ENCODE measurements around the gene PTPRD. TPM values are rescaled to one million over a fixed set of nuclear protein-coding genes. Genes with fewer than 3 reads are reported as not detected.

Gene PTPRD
- total and polyA plus RNA-seq, 2 of the 4 experiments (the other 2 are of a cell fraction): 0.07 to 0.18 TPM

- Histone ChIP-seq H2BK15ac (ENCODE audit: low read depth, low read length) (no peak overlapping the region), H2BK5ac (ENCODE audit: low read depth, low read length, poor library complexity, severe bottlenecking) (no peak overlapping the region), H3K4me2 (ENCODE audit: low read depth, low read length) (no peak overlapping the region), H3K27me3 (ENCODE audit: control insufficient read depth, insufficient read depth, low read length) (peaks cover 6% of the 10 kb centered on the region; the same call in 1 of the 2 replicates), H4K8ac (ENCODE audit: low read depth in 2 of 2, low read length in 2 of 2) (no peak overlapping the region), H3K79me1 (ENCODE audit: low read depth in 1 of 2, low read length in 2 of 2) (no peaks in the 10 kb centered on the region), H3K18ac (ENCODE audit: low read depth, low read length) (no peak overlapping the region), H2AK9ac (replicated peaks; ENCODE audit: low read depth, low read length, poor library complexity) (no peak overlapping the region), H3K4me1 (ENCODE audit: control insufficient read depth, insufficient read depth, low read length) (no peaks in the 10 kb centered on the region), H2AFZ (replicated peaks; ENCODE audit: low read length, poor library complexity) (no peak overlapping the region), H3K56ac (ENCODE audit: extremely low read depth, insufficient read depth, low read length) (no peak overlapping the region), H3K36me3 (ENCODE audit: control insufficient read depth, insufficient read depth, low read length) (no peaks in the 10 kb centered on the region), H2AK5ac (ENCODE audit: low read depth, low read length) (no peak overlapping the region), H2BK20ac (ENCODE audit: low read depth, low read length) (no peak overlapping the region), H3K14ac (replicated peaks; ENCODE audit: low read depth, low read length) (no peak overlapping the region), H4K20me1 (ENCODE audit: insufficient read depth, low read length) (no peaks in the 10 kb centered on the region), H3K4me3 (ENCODE audit: insufficient read depth, low read depth, low read length) (no peak overlapping the region), H3K23ac (ENCODE audit: low read depth, low read length) (no peak overlapping the region), H3K27ac (ENCODE audit: insufficient read depth, low read length) (no peak overlapping the region), H3K9me1 (ENCODE audit: insufficient read depth, low read length) (no peaks in the 10 kb centered on the region), H2BK120ac (ENCODE audit: low read depth, low read length) (no peak overlapping the region), H3K4ac (ENCODE audit: low read depth, low read length) (no peak overlapping the region), H3K9me3 (ENCODE audit: control insufficient read depth, insufficient read depth, low read length) (no peaks in the 10 kb centered on the region), H3K9ac (ENCODE audit: low read depth, low read length) (no peak overlapping the region), H4K5ac (ENCODE audit: low read depth, low read length) (no peak overlapping the region), H4K91ac (ENCODE audit: insufficient read depth, low read depth, low read length) (no peak overlapping the region)
- DNase-seq (no peak), ATAC-seq (ENCODE audit: low read depth) (no peak)
- intact Hi-C loops (cut with micrococcal nuclease): no loop called here
- dilution Hi-C loops (cut with HindIII; ENCODE audit: low sequenced_read_pairs, unreplicated experiment): no loop called here
- no TSS peak for BruUV-seq (replicated peaks)
- TF ChIP-seq MXI1 (IDR thresholded peaks at IDR 0.05; ENCODE audit: borderline replicate concordance, low read depth, low read length): no peak
- no peak for TF ChIP-seq RFX5 (IDR thresholded peaks at IDR 0.05; ENCODE audit: low read depth, low read length)
- TF ChIP-seq RCOR1 (IDR thresholded peaks at IDR 0.05; ENCODE audit: insufficient replicate concordance, low read length): no peak
- TF ChIP-seq MAFK (IDR thresholded peaks at IDR 0.05; ENCODE audit: low read depth, low read length): no peak
- no peak for TF ChIP-seq USF2 (IDR thresholded peaks at IDR 0.05; ENCODE audit: low read depth, low read length)
- no peak for TF ChIP-seq POLR2A (IDR thresholded peaks at IDR 0.05; ENCODE audit: low read depth, low read length)
- TF ChIP-seq FOS (IDR thresholded peaks at IDR 0.05; ENCODE audit: low read depth, low read length): no peak
- TF ChIP-seq CTCF (conservative IDR thresholded peaks at IDR 0.05; ENCODE audit: low read depth, low read length): no peak
- no peak for TF ChIP-seq BHLHE40 (IDR thresholded peaks at IDR 0.05; ENCODE audit: low read depth, low read length)
- no peak for TF ChIP-seq MAZ (IDR thresholded peaks at IDR 0.05; ENCODE audit: borderline replicate concordance, low read depth, low read length)
- TF ChIP-seq CHD1 (IDR thresholded peaks at IDR 0.05; ENCODE audit: low read depth, low read length): no peak
- TF ChIP-seq SMC3 (IDR thresholded peaks at IDR 0.05; ENCODE audit: low read depth, low read length): no peak
- TF ChIP-seq CEBPB (IDR thresholded peaks at IDR 0.05; ENCODE audit: low read depth, low read length): no peak
- TF ChIP-seq RAD21 (IDR thresholded peaks at IDR 0.05; ENCODE audit: low read length): no peak
- no CpG with 5 or more reads among the region's 3 CpGs for WGBS, 2 experiments (ENCODE audit: extremely low coverage in 2 of 2, insufficient read length in 1 of 2)
- in situ Hi-C loops (cut with MboI; ENCODE audit: low sequenced_read_pairs): no loop called here
- CTCF ChIA-PET: no interaction called here
- POLR2A ChIA-PET (ENCODE audit: unreplicated experiment): no interaction called here
Observed at GRCh38 chr9:8863069-8863468, 1749.7 kb downstream of the PTPRD start.
